GM19455 (cell line): ENCODE measurements around the gene PDIA5.

Experiments used
- ATAC-seq: cut with Tn5 transposase; IDR thresholded peaks from one replicate; pipeline ENCODE4 v1.9.1; 2021; ENCODE audit not compliant: unreplicated experiment

PDIA5 gene

DNA sequence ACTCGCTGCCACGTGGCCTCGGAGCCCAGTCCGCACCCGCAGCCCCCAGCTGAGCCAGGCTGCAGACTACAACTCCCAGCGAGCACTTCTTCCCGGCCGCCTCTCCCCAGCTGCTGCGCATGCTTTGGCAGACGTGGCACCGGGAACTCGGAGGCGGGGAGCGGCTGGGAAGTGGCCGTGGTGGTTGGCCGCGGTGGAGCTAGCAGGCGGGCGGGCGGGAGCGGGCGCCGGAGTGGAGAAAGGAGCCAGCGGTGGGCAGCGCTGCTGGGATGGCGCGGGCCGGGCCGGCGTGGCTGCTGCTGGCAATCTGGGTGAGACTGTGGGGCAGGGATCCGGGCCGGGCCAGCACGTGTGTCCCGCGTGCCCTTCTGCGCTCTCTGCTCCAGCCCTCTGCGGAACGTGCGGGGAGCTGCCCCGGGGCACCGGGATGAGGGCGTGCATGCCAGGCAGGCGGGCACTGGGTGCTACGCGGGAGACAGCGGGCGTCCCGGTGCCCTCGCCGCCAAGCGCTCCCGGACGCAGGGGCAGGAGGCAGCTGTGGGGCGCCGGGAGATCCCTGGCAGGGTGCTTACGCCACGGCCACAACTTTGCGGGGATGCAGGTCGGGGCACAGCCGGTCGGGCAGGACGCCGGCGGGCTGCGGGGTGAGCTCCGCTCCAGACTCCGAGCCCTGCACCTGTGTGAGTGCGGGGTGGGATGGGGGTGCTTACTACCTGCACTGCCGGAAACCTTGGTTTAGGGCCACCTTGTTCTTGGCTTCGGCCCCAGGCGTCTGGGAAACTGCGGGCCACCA is at the start of gene PDIA5:
Gene PDIA5 (plus strand): TSS at position 130 of the 793 bp plus-strand sequence. CDS start 140 bp downstream, at position 270.
- ATAC-seq: peak; percentile 80

DNA sequence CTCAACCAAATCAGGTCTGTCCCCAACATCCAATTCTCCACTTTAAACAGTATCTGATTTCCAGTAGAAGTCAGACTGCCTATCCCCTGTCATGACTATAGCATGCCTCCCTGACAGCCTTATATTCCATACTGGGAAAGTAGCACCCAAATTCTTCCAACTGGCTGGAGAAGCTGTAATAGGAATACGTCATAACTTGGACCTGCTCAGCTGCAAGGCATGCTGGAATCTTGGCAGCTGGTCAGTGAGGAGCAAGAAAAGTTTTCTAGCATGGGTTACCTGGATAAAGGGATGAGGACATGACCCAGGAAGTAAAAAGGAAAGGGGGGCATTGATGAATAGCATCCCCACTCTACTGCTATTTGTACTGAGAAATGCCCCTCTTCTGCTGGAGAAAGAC is 48.1 kb upstream of the PDIA5 start:
- ATAC-seq: no peak

DNA sequence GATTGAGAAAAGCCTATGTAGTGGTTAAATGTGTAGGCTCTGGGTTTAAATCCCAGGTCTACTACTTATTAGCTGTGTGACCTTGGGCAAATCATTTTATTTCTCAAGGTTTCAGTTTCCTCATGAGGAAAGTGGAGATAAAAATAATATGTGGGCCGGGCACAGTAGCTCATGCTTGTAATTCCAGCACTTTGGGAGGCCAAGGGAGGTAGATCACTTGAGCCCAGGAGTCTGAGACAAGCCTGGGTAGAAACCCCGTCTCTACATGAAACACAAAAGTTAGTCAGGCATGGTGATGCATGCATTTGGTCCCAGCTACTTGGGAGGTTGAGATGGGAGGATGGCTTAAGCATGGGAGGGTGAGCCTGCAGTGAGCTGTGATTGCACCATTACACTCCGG is 47.7 kb upstream of the PDIA5 start:
- ATAC-seq: no peak

DNA sequence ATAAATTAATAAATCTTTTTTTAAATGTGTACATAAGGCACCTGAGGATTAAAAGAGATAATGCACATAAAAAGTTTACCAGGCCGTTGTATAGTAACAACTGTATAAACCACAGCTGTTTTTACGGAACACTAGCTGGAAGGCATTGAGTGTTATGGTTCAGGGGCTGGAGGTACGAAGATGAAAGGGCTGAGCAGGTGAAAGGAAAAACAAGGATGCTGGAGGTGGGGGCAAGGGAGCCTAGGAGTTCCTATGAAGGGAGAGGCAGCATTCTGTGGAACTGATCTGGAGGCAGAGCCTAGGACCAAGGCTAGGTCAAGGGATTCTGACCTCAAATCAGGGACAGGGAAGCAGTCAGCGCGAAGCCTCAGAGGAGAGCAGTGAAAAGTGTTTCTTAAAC is 47.2 kb upstream of the PDIA5 start:
- no peak for ATAC-seq

DNA sequence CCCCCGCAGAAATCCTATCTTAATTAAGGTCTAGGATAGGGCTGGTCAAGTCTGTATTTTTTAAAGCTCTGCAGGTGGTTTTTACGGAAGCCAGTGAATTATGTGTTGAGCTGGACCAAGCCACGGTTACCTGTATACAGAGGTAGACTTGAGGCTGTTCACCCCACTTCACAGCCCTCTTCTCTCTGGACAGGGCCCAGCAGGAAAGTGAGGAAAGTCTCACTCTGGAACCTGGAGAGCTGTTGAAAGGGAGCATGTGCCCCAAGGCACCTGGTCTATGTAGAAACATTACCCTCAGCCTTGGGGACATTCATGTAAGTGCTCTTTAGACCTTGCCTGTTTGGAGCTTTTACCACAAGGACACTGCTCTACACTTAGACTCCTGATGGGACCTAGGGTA is 46.1 kb upstream of the PDIA5 start:
- no peak for ATAC-seq

DNA sequence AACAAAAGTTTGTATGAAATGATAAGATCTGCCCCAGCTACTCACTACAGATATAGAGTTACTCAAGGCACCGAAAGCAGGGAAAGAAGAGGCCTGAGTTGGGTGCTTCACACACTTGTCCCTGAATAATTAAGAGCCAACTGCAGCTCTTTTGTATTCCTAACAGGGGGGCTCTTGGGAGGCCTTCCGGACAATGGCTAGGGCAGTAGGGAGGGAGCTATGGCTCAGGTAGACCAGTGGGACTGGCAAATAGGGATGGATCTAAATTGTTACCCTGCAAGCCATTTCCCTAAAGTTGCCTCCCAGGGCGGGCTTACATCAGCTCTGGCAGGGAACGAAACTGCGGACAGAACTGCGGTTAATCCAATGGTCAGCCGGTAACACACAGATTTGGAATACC is 45.4 kb upstream of the PDIA5 start:
- ATAC-seq: no peak

DNA sequence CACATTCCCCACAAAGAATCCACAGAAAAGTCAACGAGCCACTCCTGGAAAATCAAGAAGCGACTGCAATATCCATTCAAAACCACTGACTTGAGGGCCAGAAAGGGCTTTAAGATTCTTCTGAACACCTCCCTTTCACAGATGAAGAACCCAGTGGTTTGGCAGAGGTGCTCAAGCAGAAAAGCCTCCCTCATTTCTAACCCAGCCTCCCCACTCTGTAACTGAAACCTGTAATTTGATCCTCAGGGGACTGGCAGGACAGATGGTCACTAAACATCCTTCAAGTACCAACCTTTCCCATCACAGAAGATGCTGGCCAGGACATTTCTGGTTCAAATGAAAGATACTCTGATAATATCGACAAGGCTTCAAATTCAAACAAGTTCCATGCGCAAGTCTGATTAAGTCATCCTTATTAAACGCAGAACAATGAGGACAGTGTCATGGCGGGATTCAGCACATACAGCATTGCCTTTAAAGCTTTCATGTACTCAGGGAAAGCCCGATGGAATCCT is 44.8 kb upstream of the PDIA5 start:
- ATAC-seq: no peak

DNA sequence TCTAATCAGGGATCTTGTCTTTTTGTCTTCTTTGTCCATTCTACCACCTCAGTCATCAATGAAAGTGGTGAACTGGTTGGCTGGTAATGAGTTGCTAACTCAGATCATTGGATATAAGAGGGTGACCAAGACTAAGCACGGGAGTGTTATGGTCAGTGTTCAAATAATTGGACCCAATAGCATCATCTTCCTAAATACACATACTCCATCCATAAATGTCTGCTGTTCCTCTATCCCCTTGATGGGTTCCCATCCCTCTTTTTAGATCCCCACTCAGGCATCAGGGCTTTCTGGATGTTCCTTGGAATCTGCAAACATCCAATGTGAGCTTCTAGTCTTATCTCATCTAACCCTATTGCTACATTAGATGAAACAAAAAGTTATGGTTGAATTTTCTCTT is 42.8 kb upstream of the PDIA5 start:
- no peak for ATAC-seq

DNA sequence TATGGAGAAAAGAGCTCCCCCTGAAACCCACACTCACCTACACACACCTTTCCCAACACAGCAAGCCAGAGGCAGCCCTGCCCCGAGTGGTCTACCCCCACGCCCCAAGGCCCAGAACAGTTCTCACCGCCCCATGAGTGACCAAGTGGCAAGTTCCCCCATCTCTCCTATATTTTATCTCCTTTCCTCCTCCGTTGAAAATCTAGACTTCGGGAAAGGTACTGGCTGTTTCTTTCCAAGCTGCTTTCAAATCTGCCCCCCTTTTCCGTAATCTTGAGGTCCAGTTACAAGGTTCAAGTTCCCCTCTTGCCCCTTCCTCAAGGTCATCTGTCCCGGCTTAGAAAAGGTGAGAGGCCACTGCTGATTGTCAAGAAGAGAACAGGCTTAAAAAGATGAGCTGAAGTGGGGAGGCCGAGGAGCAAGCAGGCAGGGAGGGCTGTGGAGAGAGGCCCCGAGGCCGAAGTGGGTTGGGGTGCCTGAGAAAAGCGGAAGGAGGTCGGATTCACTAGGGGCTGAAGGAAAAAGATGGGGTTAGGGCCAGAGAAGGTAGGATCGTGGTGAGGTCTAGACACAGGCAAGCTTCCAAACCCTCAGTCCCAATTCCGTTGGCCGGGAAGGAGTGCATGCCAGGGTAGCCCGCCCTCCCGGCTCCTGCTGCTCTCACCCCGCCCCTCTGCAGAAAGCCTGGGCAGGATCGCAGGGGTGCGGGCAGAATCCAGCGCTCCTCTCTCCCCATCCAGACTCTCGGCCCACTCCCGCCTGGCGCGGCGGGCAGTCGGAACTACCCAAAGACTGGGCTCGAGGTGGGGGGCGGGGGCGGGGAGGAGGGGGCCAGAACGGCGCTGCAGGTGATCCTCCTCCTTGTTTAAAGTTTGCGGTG is 40.9 kb upstream of the PDIA5 start:
- no peak for ATAC-seq

DNA sequence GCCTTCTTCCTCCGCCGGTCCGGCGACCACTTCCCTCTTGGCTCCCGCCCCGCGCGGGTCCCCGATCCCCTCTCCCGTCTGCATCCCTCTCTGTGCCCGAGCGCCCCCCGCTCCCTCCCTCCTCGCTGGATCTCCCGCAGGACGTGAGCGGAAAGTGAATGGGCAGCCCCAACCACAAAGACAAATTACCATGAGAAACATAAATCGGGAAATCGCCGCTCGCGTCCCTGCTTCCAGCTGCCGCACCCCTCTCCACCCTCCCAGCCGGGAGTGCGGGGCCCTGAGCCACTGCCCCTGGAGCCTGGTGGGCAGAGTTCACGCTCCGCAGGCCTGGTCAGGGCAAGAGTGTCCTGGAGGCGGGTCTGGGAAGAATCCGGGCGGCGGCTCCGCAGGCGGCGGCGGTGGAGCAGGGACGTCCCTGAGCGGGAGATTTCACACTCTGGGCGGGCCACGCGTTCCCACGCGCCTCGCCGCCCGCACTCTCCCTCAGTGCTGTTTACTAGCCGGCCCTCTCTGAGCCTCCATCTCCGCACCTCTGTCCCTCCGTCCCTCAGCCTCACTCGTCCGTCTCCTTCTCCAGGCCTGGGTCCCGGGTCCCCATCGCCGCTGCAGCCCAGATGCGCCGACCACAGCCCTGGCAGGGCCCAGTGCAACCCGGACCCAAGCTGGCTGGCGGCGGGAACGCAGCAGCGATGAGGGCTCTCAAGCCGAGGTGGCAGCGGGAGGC is 40.1 kb upstream of the PDIA5 start:
- no peak for ATAC-seq

DNA sequence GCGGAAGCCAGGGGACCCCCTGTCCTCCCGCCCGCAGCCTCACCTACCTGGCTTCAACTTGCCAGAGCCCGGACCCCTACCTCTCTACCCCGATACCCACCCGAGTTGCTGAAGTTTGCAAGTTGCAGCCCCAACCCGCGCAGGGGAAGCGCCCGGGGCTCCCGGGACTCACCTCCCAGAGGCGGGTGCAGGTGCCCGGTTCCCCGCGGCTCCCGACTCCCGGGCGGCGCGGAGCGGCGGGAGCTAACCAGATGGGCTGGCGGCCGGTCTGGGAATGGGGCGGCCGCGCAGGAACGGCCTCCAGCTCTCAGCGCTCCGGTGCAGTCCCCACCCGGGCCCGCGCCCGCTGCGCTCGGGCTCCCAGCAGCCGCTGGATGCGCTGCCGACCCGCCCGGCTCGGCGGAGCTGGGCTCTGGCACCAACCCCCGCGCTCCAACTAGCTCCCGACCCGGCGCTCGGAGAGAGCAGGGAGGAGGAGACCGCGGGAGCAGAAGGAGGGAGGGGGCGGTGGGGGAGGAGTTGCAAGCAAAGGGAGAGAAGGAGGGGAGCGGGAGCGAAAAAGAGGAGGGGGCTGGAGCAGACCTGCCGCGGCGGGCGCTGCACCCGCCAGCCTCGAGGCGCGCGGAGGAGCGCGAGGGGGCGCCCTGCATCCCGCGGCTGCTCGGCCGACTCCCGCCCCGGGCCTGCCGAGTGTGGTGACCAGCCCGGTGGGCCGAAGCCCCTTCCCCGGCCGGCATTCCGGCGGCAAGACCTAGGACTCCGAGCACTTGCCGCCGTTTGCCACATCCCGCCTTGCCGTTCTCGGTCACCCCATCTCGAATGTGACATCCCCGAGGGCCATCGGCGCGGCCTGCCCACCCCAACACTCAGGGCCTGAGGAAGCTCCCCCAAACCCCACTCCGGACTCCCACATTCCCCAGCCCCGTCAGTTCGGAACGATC is 39.3 kb upstream of the PDIA5 start, which contains the start of gene SEMA5B:
Gene SEMA5B (minus strand): TSS at position 472 of the 941 bp plus-strand sequence. CDS start 66,500 bp downstream, outside the sequence.
- ATAC-seq: no peak

DNA sequence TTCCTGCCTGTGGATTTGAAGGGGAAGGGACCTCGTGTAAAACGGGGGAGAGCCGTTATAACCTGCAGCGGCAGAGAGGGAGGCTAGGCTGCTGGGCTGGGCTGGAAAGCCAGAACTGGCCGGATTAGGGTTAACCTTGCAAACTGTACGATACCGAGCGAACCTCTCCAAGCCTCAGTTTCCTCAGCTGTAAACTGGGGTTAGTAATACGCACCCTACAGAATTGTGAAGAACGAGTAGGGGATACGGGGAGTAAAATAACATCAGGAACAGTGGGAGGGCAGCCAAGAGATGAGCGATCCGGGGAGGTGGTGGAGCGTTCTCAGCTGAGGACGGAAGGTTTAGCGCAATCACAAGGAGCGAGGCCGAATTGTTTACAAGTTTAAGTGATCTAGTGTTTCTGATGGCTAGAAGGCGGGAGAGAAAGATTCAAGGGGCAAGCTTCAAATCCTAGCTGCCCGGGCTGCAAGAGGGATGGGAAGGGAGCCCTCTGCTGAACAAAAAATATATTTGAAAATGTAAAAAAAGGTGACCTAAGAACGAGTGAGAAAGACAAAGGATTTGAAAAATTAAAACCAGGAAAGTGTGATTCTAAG is 38.5 kb upstream of the PDIA5 start:
- no peak for ATAC-seq

DNA sequence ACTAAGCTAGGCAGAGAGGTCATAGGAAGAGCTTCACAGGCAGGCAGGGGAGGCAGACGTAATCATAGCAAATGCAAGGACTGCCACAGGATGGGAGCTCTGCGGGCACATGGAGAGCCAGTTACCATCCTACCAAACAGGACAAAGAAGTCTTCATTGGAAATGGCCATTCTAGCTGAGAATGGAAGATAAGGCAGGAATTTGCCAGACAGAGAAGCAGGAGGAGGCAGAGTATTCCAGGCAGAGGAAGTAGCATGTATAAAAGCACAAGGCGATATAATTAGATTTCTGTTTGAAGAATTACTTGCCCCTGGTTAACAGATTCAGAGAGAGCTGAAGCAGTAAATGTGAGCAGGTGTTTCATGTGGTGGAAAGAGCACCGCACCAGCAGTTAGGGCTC is 35.8 kb upstream of the PDIA5 start:
- no peak for ATAC-seq

DNA sequence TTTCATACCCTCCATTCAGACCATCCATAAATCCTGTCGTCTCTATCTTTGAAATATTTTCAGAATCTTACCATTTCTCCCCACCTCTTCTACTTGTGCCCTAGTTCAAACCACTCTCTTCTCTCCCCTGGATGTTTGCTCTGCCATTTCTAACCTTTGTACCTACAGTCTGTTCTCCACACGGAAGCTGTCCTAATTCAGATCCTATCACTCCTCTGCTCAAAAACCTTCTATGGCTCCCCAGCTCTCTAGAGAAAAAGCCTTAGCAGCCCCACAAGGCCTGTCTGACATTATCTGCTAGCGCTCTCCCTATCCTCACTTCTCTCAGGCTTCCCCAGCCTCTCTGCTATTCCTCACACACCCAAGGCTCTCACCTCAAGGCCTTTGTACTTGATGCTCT is 34.8 kb upstream of the PDIA5 start:
- ATAC-seq: no peak

DNA sequence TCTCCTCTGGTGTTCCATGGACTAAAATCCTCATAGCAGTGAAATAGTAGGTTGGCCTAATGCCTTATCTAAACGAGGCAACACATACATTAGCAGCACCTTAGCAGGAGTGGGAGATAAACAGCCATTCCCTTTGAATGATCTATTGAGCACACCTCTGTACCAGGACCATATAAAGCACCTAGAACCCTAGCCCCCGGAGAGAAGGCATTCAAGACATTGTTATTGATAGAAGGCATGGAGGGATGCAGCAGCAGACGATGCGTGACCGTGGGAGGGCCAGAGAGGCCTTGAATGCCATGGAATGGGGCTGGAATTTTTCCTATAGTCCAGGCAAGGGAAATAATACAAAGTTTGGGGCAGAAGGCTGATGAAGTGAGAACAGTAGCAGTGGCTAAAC is 32.7 kb upstream of the PDIA5 start:
- ATAC-seq: no peak

DNA sequence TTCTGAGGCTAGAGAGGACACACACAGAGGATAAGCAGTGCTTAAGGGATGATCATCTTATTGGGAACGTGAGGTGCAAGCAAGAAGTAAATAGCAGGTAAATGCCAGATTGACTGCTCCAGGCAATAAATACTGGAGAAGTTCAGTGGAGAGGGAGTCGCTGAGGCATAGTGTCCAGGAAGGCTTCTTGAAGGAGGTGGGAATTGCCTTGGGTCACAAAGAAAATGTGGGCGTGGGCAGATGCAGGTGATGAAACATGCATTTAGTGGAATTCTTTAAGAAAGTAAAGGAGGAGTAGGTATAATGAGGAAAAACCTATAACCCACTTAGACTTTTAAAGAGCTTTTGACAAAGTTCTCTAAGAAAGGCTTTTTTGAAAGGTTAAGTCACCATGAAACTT is 31.8 kb upstream of the PDIA5 start:
- ATAC-seq: no peak

DNA sequence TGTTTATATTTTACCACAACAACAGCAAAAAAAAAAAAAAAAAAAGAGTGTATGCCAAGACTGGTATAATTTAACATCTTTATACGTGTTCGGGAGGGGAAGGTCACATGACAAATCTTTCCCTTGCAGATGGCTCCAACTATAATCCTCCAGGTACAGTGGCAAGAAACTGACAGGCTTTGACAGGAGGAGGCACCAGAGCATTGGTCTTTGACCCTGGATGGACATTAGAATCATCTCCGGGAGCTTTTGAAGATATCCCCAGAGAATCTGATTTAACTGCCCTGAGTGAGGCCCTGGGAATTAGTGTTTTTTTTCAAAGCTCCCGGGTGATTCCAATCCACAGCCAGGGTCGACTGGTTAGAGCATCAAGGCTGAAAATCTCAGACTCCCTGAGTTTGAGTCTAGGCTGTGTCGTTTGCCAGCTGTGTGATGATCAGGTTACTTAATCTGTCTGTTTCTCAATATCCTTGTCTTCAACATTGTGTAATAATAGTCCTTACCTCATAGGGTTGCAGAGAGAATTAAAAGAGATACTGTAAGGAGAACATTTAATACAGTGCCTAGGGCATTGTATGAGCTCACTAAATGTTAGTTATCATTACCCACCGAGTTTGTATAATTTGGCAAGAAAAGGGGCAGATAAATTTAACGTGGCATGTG is 30.3 kb upstream of the PDIA5 start:
- no peak for ATAC-seq

DNA sequence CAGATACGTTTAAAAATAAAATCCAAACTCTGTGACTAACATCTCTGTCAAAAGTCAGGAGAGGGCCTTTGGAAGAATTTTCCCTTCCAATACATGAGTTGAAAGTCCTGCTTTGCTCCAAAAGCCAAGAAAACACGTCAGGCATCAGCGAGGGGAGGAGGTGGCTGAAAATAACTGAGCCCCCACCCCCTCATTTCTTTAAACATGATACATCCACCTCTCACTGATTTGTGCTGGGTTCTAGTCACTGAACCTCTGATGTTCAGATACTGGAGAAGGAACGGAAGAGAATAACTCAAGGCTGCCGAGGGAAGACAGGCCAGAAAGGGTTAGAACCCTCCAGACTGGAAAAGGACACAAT is 29.8 kb upstream of the PDIA5 start:
- ATAC-seq: no peak

DNA sequence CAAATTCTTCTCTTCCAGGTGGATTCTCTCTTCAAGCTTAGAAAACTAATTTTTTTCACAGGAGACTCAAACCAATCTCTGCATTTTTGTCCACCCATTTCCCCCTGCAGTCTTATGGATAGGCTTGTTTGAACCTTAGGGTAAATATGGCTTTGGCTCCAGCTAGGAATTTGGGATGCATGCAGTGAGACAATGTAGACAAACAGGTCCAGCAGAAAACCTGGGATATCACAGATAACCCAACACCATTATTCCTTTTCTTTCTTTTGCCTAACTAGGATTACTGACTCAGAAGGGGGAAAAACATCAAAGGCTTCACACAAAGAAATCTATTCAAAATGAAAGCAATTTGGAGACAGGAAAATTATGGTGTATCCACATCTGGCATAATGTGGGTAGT is 28.1 kb upstream of the PDIA5 start:
- ATAC-seq: no peak
